ENCODE measurements around the gene VTI1A. TPM values are rescaled to one million over a fixed set of nuclear protein-coding genes. Genes with fewer than 3 reads are reported as not detected.

Gene VTI1A
- total and polyA plus RNA-seq, 3 donors from 2014 or later, result 25.5 to 85.9 (median 63.4) TPM

DNA sequence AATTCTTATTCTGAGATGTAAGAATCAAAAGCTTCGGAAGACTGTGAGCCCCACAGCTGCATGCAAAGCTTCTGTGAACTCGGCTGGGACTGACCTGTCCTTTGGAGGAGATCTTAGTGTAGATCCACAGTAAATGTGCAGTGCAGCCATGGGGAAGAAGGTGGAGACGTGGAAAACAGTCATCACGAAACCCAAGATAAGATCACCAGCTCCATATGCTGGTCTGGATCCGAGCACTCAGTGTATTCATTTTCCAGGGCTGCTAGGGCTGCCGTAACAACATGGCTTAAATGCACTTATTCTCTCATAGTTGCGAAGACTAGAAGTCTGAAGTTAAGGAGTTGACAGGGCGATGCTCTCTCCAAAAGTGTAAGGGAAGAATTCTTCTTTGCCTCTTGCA is 360.0 kb downstream of the VTI1A start:
- H3K27me3 ChIP-seq, result no peaks in the 10 kb centered on the region
- H3K36me3 ChIP-seq (ENCODE audit: low read depth, missing control alignments), result no peaks in the 10 kb centered on the region
- no peak overlapping the region for H3K4me3 ChIP-seq
- 94 to 96% methylated on average over 8 of the region's 8 CpGs for WGBS, 2 donors
- intact Hi-C loops (cut with DNase I; ENCODE audit: low total_unique reads), result no loop called here
- H3K4me1 ChIP-seq, result peaks cover 4% of the 10 kb centered on the region
- TF ChIP-seq, protein P1, sequence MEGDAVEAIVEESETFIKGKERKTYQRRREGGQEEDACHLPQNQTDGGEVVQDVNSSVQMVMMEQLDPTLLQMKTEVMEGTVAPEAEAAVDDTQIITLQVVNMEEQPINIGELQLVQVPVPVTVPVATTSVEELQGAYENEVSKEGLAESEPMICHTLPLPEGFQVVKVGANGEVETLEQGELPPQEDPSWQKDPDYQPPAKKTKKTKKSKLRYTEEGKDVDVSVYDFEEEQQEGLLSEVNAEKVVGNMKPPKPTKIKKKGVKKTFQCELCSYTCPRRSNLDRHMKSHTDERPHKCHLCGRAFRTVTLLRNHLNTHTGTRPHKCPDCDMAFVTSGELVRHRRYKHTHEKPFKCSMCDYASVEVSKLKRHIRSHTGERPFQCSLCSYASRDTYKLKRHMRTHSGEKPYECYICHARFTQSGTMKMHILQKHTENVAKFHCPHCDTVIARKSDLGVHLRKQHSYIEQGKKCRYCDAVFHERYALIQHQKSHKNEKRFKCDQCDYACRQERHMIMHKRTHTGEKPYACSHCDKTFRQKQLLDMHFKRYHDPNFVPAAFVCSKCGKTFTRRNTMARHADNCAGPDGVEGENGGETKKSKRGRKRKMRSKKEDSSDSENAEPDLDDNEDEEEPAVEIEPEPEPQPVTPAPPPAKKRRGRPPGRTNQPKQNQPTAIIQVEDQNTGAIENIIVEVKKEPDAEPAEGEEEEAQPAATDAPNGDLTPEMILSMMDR (IDR thresholded peaks at IDR 0.05), result no peak
- TF ChIP-seq POLR2A (IDR thresholded peaks at IDR 0.05), result no peak
- no peak for DNase-seq
- no peak overlapping the region for H3K27ac ChIP-seq
- no peaks in the 10 kb centered on the region for H3K9me3 ChIP-seq

DNA sequence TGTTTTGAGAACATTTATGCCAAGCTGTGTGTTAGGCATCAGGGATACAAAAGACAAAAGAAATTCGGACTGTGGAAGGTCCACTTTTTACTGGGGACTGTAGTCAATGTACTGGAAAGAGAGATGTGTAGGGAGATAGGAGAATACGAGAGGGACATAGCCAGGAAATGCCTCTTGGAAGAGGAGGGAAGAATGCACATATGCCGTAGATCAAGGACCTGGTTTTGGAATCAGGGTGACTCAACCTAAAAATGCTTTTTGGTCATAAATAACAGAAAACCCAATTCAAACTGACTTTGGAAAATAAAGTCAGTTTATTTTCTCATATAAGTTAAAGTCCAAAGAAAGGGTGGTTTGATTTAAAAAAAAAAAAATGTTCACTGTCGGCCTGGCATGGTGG is 362.7 kb downstream of the VTI1A start:
- H3K9me3 ChIP-seq, result no peaks in the 10 kb centered on the region
- H3K4me3 ChIP-seq, result no peak overlapping the region
- no peak overlapping the region for H3K27ac ChIP-seq
- 91 to 93% methylated on average over 4 of the region's 4 CpGs for WGBS, 2 donors
- TF ChIP-seq, protein P1 (IDR thresholded peaks at IDR 0.05), result no peak
- no peak for TF ChIP-seq POLR2A (IDR thresholded peaks at IDR 0.05)
- H3K4me1 ChIP-seq, result peaks cover 7% of the 10 kb centered on the region
- no peak for DNase-seq
- no peaks in the 10 kb centered on the region for H3K27me3 ChIP-seq
- intact Hi-C loops (cut with DNase I; ENCODE audit: low total_unique reads), result no loop called here
- no peaks in the 10 kb centered on the region for H3K36me3 ChIP-seq (ENCODE audit: low read depth, missing control alignments)

DNA sequence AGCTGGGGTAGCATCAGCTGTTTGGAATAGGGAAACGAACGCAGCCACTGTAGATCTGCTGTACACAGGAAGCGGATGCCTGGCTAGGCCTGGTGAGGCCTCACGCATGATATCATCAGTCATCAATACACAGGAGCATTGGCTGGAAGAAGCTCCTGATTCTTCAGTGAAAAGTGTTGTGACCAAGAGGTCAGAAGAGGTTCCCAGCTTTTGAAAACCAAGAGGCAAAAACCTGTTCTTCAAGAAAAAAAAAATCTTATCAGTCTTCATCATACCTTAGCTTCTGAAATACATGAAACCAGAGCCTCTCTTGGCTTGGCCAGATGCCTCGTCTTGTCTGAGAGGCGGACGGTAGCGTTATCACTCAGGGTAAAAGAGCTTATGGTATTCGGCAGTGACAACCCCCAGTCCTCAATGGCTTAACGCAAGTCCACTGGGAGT is 363.7 kb downstream of the VTI1A start:
- H3K9me3 ChIP-seq, result no peaks in the 10 kb centered on the region
- H3K4me1 ChIP-seq, result peaks cover 9% of the 10 kb centered on the region
- no peak for DNase-seq
- WGBS, 2 donors, result 86 to 94% methylated on average over 10 of the region's 10 CpGs
- no peak overlapping the region for H3K4me3 ChIP-seq
- intact Hi-C loops (cut with DNase I; ENCODE audit: low total_unique reads), result no loop called here
- TF ChIP-seq, protein P1 (IDR thresholded peaks at IDR 0.05), result no peak
- no peak for TF ChIP-seq POLR2A (IDR thresholded peaks at IDR 0.05)
- H3K36me3 ChIP-seq (ENCODE audit: low read depth, missing control alignments), result no peaks in the 10 kb centered on the region
- no peaks in the 10 kb centered on the region for H3K27me3 ChIP-seq
- H3K27ac ChIP-seq, result no peak overlapping the region

DNA sequence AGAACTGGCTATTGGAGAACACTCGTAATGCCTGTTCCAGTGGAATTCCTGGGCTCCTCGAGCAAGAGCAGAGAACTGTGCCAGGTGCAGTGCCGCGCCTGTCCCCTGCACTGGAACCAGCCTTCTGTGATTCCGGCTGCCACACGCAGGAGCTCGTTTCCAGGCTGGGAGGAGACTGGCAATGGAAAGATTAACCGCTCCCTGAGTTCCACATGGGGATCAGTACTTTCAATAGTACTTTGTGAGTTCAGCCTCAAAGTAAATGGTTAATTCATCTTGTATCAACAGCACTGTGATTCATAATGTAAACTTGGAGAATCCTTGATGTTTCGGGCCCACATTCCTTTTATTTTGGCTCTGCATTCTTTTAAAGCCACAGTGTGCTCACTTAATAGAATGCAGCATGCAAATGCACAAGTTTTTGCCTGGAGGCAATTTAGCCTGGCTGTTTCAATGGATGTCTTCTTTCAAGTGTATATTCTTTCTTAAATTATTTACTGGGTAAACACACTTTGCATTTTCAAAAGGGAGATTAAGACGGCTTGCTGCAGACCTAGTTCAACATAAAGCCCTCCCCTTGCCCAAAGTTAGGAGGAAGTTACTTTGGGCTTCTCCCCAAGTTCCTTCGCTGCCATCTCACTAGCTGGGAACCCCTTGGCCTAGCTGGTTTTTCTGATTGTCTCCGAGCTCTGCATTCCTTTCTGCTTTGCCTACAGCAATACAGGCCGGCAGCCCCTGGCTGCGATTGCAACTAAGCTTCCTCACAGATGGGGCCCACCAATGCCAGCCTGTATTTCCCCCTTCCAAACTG is 364.9 kb downstream of the VTI1A start:
- no peak for TF ChIP-seq POLR2A (IDR thresholded peaks at IDR 0.05)
- TF ChIP-seq, protein P1 (IDR thresholded peaks at IDR 0.05), result no peak

DNA sequence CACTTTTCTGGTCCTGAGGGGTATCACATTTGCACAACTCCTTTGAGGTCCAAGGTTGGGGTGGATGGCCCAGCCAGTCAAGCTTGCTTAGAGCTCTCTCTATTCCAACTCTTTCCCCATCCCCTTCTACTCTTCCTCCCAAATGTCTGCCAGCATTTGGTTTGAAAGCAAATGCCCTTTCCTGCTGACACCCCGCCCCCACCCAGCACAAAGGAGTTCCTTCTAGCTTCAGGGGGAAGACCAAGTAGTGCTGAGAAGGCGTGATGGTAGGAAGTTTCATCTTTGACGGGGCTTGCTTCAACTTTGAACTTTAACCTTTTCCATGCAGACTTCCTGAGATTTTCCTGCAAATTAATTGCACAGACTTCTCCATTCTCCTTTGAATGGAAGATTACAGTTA is 365.6 kb downstream of the VTI1A start:
- WGBS, 2 donors, result 75 to 93% methylated on average over 3 of the region's 3 CpGs
- Histone ChIP-seq H3K4me3 (no peak overlapping the region), H3K4me1 (peaks cover 13% of the 10 kb centered on the region), H3K27me3 (no peaks in the 10 kb centered on the region), H3K9me3 (no peaks in the 10 kb centered on the region), H3K27ac (no peak overlapping the region), H3K36me3 (ENCODE audit: low read depth, missing control alignments) (no peaks in the 10 kb centered on the region)
- TF ChIP-seq POLR2A (IDR thresholded peaks at IDR 0.05), result no peak
- TF ChIP-seq, protein P1 (IDR thresholded peaks at IDR 0.05), result no peak
- intact Hi-C loops (cut with DNase I; ENCODE audit: low total_unique reads), result no loop called here
- DNase-seq, result no peak

More for the DNA sequence above, 364.9 kb downstream of the VTI1A start:
- H3K4me3 ChIP-seq, result no peak overlapping the region
- no peak for DNase-seq
- intact Hi-C loops (cut with DNase I; ENCODE audit: low total_unique reads), result no loop called here
- H3K4me1 ChIP-seq, result peaks cover 13% of the 10 kb centered on the region
- no peak overlapping the region for H3K27ac ChIP-seq
- WGBS, 2 donors, result 39 to 44% methylated on average over 8 to 14 of the region's 14 CpGs
- H3K36me3 ChIP-seq (ENCODE audit: low read depth, missing control alignments), result no peaks in the 10 kb centered on the region
- H3K9me3 ChIP-seq, result no peaks in the 10 kb centered on the region
- H3K27me3 ChIP-seq, result no peaks in the 10 kb centered on the region
